Neural cell (in vitro differentiated cells): ENCODE data around the gene GPR18. TPM values are rescaled to one million over a fixed set of nuclear protein-coding genes. Genes with fewer than 3 reads are reported as not detected.
A peak's percentile ranks its signal among the peaks of the same experiment; 100 is the strongest.

Experiments
- H2AFZ ChIP-seq: fragments of 200-600, 300-800 bp; sonication (generic), shearing (Covaris generic); 2 replicates; pipeline ENCODE4 v1.6.0; 2014; ENCODE audit warnings: low read depth, mild to moderate bottlenecking, antibody characterized with exemption, low read length, moderate library complexity
- H3F3A ChIP-seq: fragments of 200-600 bp; shearing (Covaris generic); 2 replicates; pipeline ENCODE4 v1.6.1; 2016; ENCODE audit warnings: mild to moderate bottlenecking, moderate library complexity, mixed read lengths, antibody characterized with exemption, low read length; ENCODE audit not compliant: insufficient read depth, poor library complexity, severe bottlenecking
- H3K27ac ChIP-seq: fragments of 200-600, 300-800 bp; sonication (generic), shearing (Covaris generic); 2 replicates; pipeline ENCODE4 v1.5.1; 2014; ENCODE audit warnings: mild to moderate bottlenecking, low read length, moderate library complexity
- H3K27me3 ChIP-seq: fragments of 300-800, 200-600 bp; sonication (generic), shearing (Covaris generic); 2 replicates; pipeline ENCODE4 v1.6.0; 2014; ENCODE audit warnings: mild to moderate bottlenecking, low read depth, low read length, moderate library complexity; ENCODE audit not compliant: insufficient read depth
- H3K36me3 ChIP-seq: fragments of 300-800, 200-600 bp; sonication (generic), shearing (Covaris generic); 2 replicates; pipeline ENCODE4 v1.5.1; 2014; ENCODE audit warnings: mild to moderate bottlenecking, antibody characterized with exemption, low read length, moderate library complexity; ENCODE audit not compliant: insufficient read depth
- H3K4me2 ChIP-seq: fragments of 300-800, 200-600 bp; sonication (generic), shearing (Covaris generic); 2 replicates; pipeline ENCODE4 v1.6.0; 2014; ENCODE audit warnings: mild to moderate bottlenecking, low read length
- H3K4me3 ChIP-seq: fragments of 300-800, 200-600 bp; sonication (generic), shearing (Covaris generic); 2 replicates; pipeline ENCODE4 v1.5.1; 2014; ENCODE audit warnings: mild to moderate bottlenecking, low read length, moderate library complexity
- H3K79me2 ChIP-seq: fragments of 200-600 bp; shearing (Covaris generic); replicated peaks from 2 replicates; pipeline ENCODE4 v1.6.0; 2014; ENCODE audit warnings: mild to moderate bottlenecking, low read length, moderate library complexity; ENCODE audit not compliant: insufficient read depth
- H3K9ac ChIP-seq: fragments of 300-800, 200-600 bp; sonication (generic), shearing (Covaris generic); 2 replicates; pipeline ENCODE4 v1.6.1; 2016; ENCODE audit warnings: mild to moderate bottlenecking, low read length, mixed read lengths
- H3K9me2 ChIP-seq: fragments of 200-600 bp; shearing (Covaris generic); 2 replicates; pipeline ENCODE4 v1.6.1; 2016; ENCODE audit warnings: mild to moderate bottlenecking, low read length, mixed read lengths; ENCODE audit not compliant: insufficient read depth
- H3K9me3 ChIP-seq: fragments of 200-600, 300-800 bp; sonication (generic), shearing (Covaris generic); 2 replicates; pipeline ENCODE4 v1.6.1; 2016; ENCODE audit warnings: mild to moderate bottlenecking, mixed run types, low read length, moderate library complexity, mixed read lengths
- H4K20me1 ChIP-seq: fragments of 200-600 bp; shearing (Covaris generic); 2 replicates; pipeline ENCODE4 v1.6.1; 2016; ENCODE audit warnings: mild to moderate bottlenecking, mixed run types; ENCODE audit not compliant: insufficient read depth
- CTCF ChIP-seq: fragments of 450-650 bp; IDR thresholded peaks from 2 replicates; pipeline ENCODE4 v1.5.1; 2014; ENCODE audit warnings: antibody characterized with exemption, mild to moderate bottlenecking, moderate library complexity; ENCODE audit not compliant: poor library complexity, severe bottlenecking
- EP300 ChIP-seq: fragments of 450-650 bp; conservative IDR thresholded peaks from 2 replicates; pipeline ENCODE4 v1.6.1; 2014; ENCODE audit warnings: antibody characterized with exemption, mild to moderate bottlenecking, moderate library complexity; ENCODE audit not compliant: poor library complexity, severe bottlenecking
- EZH2 ChIP-seq: fragments of 200-600, 300-800 bp; shearing (Covaris generic), sonication (generic); IDR thresholded peaks from 2 replicates; pipeline ENCODE4 v1.6.1; 2014; ENCODE audit warnings: antibody characterized with exemption, low read length, borderline replicate concordance, mild to moderate bottlenecking; ENCODE audit not compliant: insufficient read depth, poor library complexity, severe bottlenecking
- MXI1 ChIP-seq: fragments of 450-650 bp; conservative IDR thresholded peaks from 2 replicates; pipeline ENCODE4 v1.6.1; 2014; ENCODE audit warnings: antibody characterized with exemption, mild to moderate bottlenecking; ENCODE audit not compliant: poor library complexity, severe bottlenecking
- POLR2AphosphoS5 ChIP-seq: IDR thresholded peaks from 2 replicates; pipeline ENCODE4 v1.6.1; 2012
- RAD21 ChIP-seq: fragments of 450-650 bp; conservative IDR thresholded peaks from 2 replicates; pipeline ENCODE4 v1.6.1; 2014; ENCODE audit warnings: antibody characterized with exemption, mild to moderate bottlenecking, moderate library complexity
- REST ChIP-seq: IDR thresholded peaks from 2 replicates; pipeline ENCODE4 v1.6.1; 2012; ENCODE audit warnings: borderline replicate concordance
- SMC3 ChIP-seq: fragments of 450-650 bp; conservative IDR thresholded peaks from 2 replicates; pipeline ENCODE4 v1.6.1; 2014; ENCODE audit warnings: antibody characterized with exemption, mild to moderate bottlenecking, moderate library complexity; ENCODE audit not compliant: poor library complexity
- TAF1 ChIP-seq: IDR thresholded peaks from 2 replicates; pipeline ENCODE4 v1.6.1; 2012; ENCODE audit warnings: low read depth
- polyA plus RNA-seq: library from polyadenylated mRNA; depleted of rRNA; stranded (reverse); fragments of >200 nt; gene quantifications from 2 replicates; pipeline ENCODE4 v1.2.3, GENCODE V29; 2014

The GPR18 gene
- polyA plus RNA-seq, 1 donor from 2014 or later = not detected

- Histone ChIP-seq H2AFZ (no peak overlapping the region), H3K4me2 (no peak overlapping the region), H3K4me3 (no peak overlapping the region), H3K27me3 (no peaks in the 10 kb centered on the region), H3K27ac (no peak overlapping the region), H3K9me3 (no peaks in the 10 kb centered on the region), H3K36me3 (no peaks in the 10 kb centered on the region), H3K79me2 (no peaks in the 10 kb centered on the region), H3F3A (no peaks in the 10 kb centered on the region), H3K9me2 (no peaks in the 10 kb centered on the region), H3K9ac (no peak overlapping the region), H4K20me1 (no peaks in the 10 kb centered on the region)
- TF ChIP-seq SMC3 (peak; percentile 71), REST (no peak), RAD21 (peak; percentile 82), EZH2 (no peak), CTCF (peak; percentile 82)
Measured at GRCh38 chr13:99269627-99270241, 11.6 kb upstream of the GPR18 start.

DNA sequence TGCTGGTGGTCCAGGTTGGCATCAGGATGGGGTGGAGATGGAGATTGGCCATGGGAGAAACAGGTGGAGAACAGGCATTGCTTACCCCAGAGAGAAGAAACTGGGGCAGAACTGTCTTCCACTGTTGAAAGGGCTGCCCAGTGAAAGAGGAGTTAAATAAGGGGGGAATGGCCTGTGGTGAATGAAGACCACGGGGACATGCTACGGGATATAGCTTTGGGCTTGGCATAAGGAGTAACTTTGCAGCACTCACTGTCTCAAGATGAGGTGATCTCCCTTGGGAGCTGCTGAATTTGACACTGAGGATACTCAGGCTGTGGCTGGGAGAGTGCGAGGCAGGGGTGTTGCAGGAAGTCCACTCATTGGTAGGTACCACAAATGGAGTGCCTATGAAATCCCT is 10.6 kb upstream of the GPR18 start:
- H3K4me2 ChIP-seq = no peak overlapping the region
- no peak overlapping the region for H3K27ac ChIP-seq
- no peaks in the 10 kb centered on the region for H3K9me2 ChIP-seq
- H3K27me3 ChIP-seq = no peaks in the 10 kb centered on the region
- no peaks in the 10 kb centered on the region for H3K9me3 ChIP-seq
- no peak overlapping the region for H3K4me3 ChIP-seq
- H3K36me3 ChIP-seq = no peaks in the 10 kb centered on the region
- TF ChIP-seq SMC3 = no peak
- TF ChIP-seq EP300 = no peak
- TF ChIP-seq CTCF = no peak
- no peak for TF ChIP-seq EZH2
- no peak for TF ChIP-seq MXI1
- TF ChIP-seq RAD21 = no peak
- no peak for TF ChIP-seq TAF1
- TF ChIP-seq POLR2AphosphoS5 = no peak
- no peak for TF ChIP-seq REST
- no peaks in the 10 kb centered on the region for H4K20me1 ChIP-seq
- H3K79me2 ChIP-seq = no peaks in the 10 kb centered on the region
- no peaks in the 10 kb centered on the region for H3F3A ChIP-seq
- no peak overlapping the region for H3K9ac ChIP-seq
- no peak overlapping the region for H2AFZ ChIP-seq
